Stomach (tissue), 9 donors: ENCODE measurements around the gene FOLR1. TPM values are rescaled to one million over a fixed set of nuclear protein-coding genes. Genes with fewer than 3 reads are reported as not detected.
A peak's percentile ranks its signal among the peaks of the same experiment; 100 is the strongest.
"Not testable (repeated sequence)": the region's sequence is repeated elsewhere in the genome, so short reads cannot be mapped to it uniquely, and the experiment has no call there.

Source experiments
- DNase-seq, 2 donors: peaks; one replicate each; pipeline versions ENCODE4 v3.0.0 to v3.0.0-alpha.2; 2013 to 2019
- H3K27ac ChIP-seq, 5 donors: fragments of 200-600 bp in 4 of 5; sonication (generic) in 4 of 5; one replicate each; pipeline ENCODE4 v1.5.1; 2013 to 2019; ENCODE audit warnings: mild to moderate bottlenecking in 1 of 5, moderate library complexity in 1 of 5
- H3K27me3 ChIP-seq, 3 donors: fragments of 200-600 bp; sonication (generic); one replicate each; pipeline ENCODE4 v1.5.1; 2017 to 2019; ENCODE audit warnings: mixed run types in 1 of 3
- H3K36me3 ChIP-seq, 4 donors: fragments of 200-600 bp; sonication (generic); 1 replicate in 3 of 4; 2 replicates in 1 of 4; pipeline ENCODE4 v1.5.1; 2016 to 2019
- H3K4me1 ChIP-seq, 4 donors: fragments of 200-600 bp; sonication (generic); one replicate each; pipeline ENCODE4 v1.5.1; 2016 to 2019
- H3K4me3 ChIP-seq, 4 donors: fragments of 200-600 bp; sonication (generic) in 3 of 4; one replicate each; pipeline ENCODE4 v1.5.1; 2016 to 2019; ENCODE audit warnings: mild to moderate bottlenecking in 1 of 4
- H3K9me3 ChIP-seq, 4 donors: fragments of 200-600 bp; sonication (generic); one replicate each; pipeline ENCODE4 v1.5.1; 2016 to 2019
- CTCF ChIP-seq, 7 experiments: fragments of 450-650 bp in 4 of 7; fragments of 200-600 bp in 3 of 7; sonication (generic) in 3 of 7; IDR thresholded peaks; one replicate each; pipeline ENCODE4 v1.5.1; 2016 to 2019; ENCODE audit warnings: antibody characterized with exemption in 7 of 7, control low read depth in 2 of 7, mild to moderate bottlenecking in 1 of 7
- EP300 ChIP-seq: sonication (generic); formaldehyde crosslinking; IDR thresholded peaks from one replicate; pipeline ENCODE4 v1.6.1; 2017; ENCODE audit warnings: antibody characterized with exemption
- POLR2A ChIP-seq, 4 donors: fragments of 450-650 bp; IDR thresholded peaks; one replicate each; pipeline ENCODE4 v1.6.1; 2016; ENCODE audit warnings: antibody characterized with exemption in 4 of 4, control low read depth in 2 of 4, mild to moderate bottlenecking in 1 of 4, moderate library complexity in 1 of 4
- POLR2AphosphoS5 ChIP-seq, 3 donors: sonication (generic); formaldehyde crosslinking; IDR thresholded peaks; one replicate each; pipeline ENCODE4 v1.6.1; 2016; ENCODE audit warnings: antibody characterized with exemption in 3 of 3
- WGBS, 5 donors: extraction: QIAGEN DNeasy Blood & Tissue Kit in 3 of 5; methylation state at CpG; one replicate each; pipeline versions ENCODE4 v1.1.5 to v1.1.7; 2013 to 2018; 5-methylcytosine and 5-hydroxymethylcytosine counted together
- intact Hi-C: fragments of 100-400 bp; cut with DNase I; formaldehyde crosslinking; loops from one replicate; pipeline ENCODE4 v1.15.1; 2023; ENCODE audit warnings: low total_unique reads
- polyA plus RNA-seq, 3 donors: library from polyadenylated mRNA; stranded (reverse); fragments of 200-250 nt; gene quantifications; one replicate each; pipeline ENCODE4 v1.2.3, GENCODE V29; 2013
- total RNA-seq, 5 donors: library from RNA; depleted of rRNA; stranded (reverse); fragments of >200 nt; gene quantifications; one replicate each; pipeline versions ENCODE4 v1.1.0 to v1.2.3, GENCODE V29; 2014 to 2016
- donor health status: healthy with polysubstance abuse.
- donor health status: Bipolar disorder and iron deficiency.
- donor health status: healthy.

FOLR1 gene
- total and polyA plus RNA-seq, 8 donors: 0.55 to 22.6 (median 6.1) TPM; not detected in 3

DNA sequence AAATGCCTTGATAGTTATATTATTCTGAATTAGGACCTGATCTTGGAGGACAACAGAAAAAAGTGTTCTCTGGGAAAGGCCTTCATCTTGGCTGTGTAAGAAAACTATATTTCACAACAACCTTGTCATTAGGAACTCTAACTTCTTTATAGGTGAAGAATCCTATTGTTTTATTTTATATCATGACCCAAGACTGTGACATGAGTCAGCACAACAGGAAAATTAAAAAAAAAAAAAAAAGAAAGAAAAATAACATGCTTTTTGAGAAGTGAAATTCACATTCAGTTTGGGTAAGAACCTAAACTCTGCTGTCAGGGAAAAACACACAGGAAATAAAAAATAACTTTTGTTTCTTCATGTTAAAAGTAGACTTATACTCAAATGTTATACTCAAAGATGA is 12.9 kb downstream of the FOLR1 start:
- H3K4me3 ChIP-seq: no peak overlapping the region
- no peaks in the 10 kb centered on the region for H3K4me1 ChIP-seq
- H3K36me3 ChIP-seq: no peaks in the 10 kb centered on the region
- no peak for DNase-seq
- no peak overlapping the region for H3K27ac ChIP-seq
- no peaks in the 10 kb centered on the region for H3K27me3 ChIP-seq
- TF ChIP-seq POLR2AphosphoS5 (IDR thresholded peaks at IDR 0.05) (no peak), EP300 (no peak), CTCF (IDR thresholded peaks at IDR 0.05) (no peak), POLR2A (IDR thresholded peaks at IDR 0.05) (no peak)
- peaks cover 0 to 9% (median 4%) of the 10 kb centered on the region in 4 donors for H3K9me3 ChIP-seq
- intact Hi-C loops: no loop called here

DNA sequence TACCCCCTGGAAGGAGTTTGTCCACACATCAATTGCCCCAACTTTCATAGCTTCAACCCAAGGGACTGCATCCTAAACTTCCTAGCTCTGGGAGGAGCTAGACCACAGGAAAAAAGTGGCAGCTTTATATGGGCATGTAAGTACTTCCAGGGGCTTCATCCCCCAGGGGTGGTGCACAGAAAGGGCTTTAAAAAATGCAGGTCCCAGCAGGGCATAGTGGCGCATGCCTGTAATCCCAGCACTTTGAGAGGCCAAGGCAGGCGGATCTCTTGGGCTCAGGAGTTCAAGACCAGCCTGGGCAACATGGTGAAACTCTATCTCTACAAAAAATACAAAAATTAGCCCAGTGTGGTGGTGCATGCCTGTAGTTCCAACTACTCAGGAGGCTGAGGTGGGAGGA is 14.9 kb downstream of the FOLR1 start:
- H3K36me3 ChIP-seq, DNase-seq, intact Hi-C loops, H3K4me3 ChIP-seq, H3K4me1 ChIP-seq, H3K27me3 ChIP-seq, H3K27ac ChIP-seq: not testable (repeated sequence)
- WGBS, 5 donors: 74 to 93% (median 92%) methylated on average over 2 of the region's 2 CpGs
- H3K9me3 ChIP-seq: peaks cover 0 to 16% (median 5%) of the 10 kb centered on the region in 4 donors

DNA sequence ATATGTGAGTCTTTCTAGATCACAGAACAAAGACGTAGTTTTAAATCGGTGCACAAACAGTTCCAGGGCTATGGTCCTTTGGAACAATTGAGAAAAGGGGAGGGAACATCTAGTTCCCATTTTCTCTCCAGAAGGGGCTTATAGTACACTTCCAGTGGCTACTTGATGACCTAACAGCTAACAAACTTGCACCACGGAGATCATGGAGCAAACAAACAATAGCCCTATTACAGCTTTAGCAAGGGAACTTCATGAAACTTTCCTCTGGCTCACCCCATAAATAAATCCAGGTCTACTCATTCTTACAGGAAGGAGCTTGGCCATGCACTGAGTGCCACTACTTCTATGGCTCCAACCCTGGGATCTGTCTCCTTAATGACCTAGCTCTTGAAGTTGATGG is 16.3 kb downstream of the FOLR1 start:
- Histone ChIP-seq H3K36me3 (no peaks in the 10 kb centered on the region), H3K27ac (no peak overlapping the region), H3K4me1 (no peaks in the 10 kb centered on the region), H3K27me3 (no peaks in the 10 kb centered on the region), H3K4me3 (no peak overlapping the region), H3K9me3 (peaks cover 0 to 16% (median 5%) of the 10 kb centered on the region in 4 donors)
- WGBS, 5 donors: 60 to 83% (median 72%) methylated on average over 3 of the region's 3 CpGs
- peak in 1 of 2 donors; percentile 10 for DNase-seq
- intact Hi-C loops: no loop called here
- TF ChIP-seq POLR2A (IDR thresholded peaks at IDR 0.05): no peak

DNA sequence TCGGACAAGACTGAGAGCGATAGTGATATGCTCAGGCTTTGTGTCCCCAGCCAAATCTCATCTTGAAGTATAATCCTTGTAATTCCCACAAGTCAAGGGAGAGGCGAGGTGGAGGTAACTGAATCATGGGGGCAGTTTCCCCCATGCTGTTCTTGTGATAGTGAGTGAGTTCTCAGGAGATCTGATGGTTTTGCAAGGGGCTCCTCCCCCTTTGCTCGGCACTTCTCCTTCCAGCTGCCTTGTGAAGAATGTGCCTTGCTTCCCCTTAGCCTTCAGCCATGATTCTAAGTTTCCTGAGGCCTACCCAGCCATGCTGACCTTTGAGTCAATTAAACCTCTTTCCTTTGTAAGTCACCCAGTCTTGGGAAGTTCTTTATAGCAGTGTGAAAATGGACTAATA is 17.2 kb downstream of the FOLR1 start:
- H3K36me3 ChIP-seq: no peaks in the 10 kb centered on the region
- no peaks in the 10 kb centered on the region for H3K27me3 ChIP-seq
- H3K4me1 ChIP-seq: no peaks in the 10 kb centered on the region
- WGBS, 5 donors: 78 to 82% (median 79%) methylated on average over 4 of the region's 4 CpGs
- no peak overlapping the region for H3K27ac ChIP-seq
- peak in 1 of 2 donors; percentile 24 for DNase-seq
- no peak overlapping the region for H3K4me3 ChIP-seq
- no peak for TF ChIP-seq CTCF (IDR thresholded peaks at IDR 0.05)
- no peak for TF ChIP-seq POLR2AphosphoS5 (IDR thresholded peaks at IDR 0.05)
- no peak for TF ChIP-seq EP300
- no peak for TF ChIP-seq POLR2A (IDR thresholded peaks at IDR 0.05)
- peaks cover 0 to 16% (median 5%) of the 10 kb centered on the region in 4 donors for H3K9me3 ChIP-seq
- intact Hi-C loops: no loop called here

DNA sequence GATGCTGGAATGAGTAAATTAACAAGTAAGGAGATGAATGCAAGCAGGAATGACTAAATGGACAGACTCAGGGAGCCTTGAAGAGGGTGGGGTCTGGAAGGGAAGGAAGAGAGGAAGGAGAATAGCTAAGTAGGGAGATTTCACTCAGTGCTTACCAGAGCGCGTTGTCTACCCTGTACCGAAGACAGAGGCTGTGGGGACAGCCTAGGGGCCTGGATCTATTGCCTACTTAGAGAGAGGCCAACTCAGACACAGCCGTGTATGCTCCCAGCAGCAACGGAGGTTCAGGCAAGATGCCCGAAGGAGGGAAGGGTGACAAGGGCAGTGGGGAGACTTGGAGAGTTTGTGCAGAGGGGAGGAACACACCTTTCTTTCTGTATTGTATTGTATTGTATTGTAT is 24.7 kb downstream of the FOLR1 start, which contains the start of gene FOLR2:
Gene FOLR2, plus strand, starts transcription at position 157 of the 400 bp plus-strand sequence. CDS start 1,791 bp downstream, outside the sequence.
- peak in 1 of 2 donors; percentile 13 for DNase-seq
- no peak within 1 kb of the TSS for H3K27ac ChIP-seq
- intact Hi-C loops: no loop called here
- WGBS, 5 donors: 74 to 89% (median 87%) methylated on average over 6 of the region's 6 CpGs
- peaks cover 0 to 10% (median 4%) of the 10 kb centered on the region in 3 donors for H3K27me3 ChIP-seq
- peak within 1 kb of the TSS in 2 of 4 donors; percentile 1 to 12 for H3K4me3 ChIP-seq
- no peaks in the 10 kb centered on the region for H3K36me3 ChIP-seq
- no peaks in the 10 kb centered on the region for H3K4me1 ChIP-seq
- TF ChIP-seq POLR2A (IDR thresholded peaks at IDR 0.05) (no peak), EP300 (no peak), POLR2AphosphoS5 (IDR thresholded peaks at IDR 0.05) (no peak), CTCF (IDR thresholded peaks at IDR 0.05) (no peak)
- H3K9me3 ChIP-seq: no peaks in the 10 kb centered on the region
